ENCODE measurements around the gene ERICH2.

DNA sequence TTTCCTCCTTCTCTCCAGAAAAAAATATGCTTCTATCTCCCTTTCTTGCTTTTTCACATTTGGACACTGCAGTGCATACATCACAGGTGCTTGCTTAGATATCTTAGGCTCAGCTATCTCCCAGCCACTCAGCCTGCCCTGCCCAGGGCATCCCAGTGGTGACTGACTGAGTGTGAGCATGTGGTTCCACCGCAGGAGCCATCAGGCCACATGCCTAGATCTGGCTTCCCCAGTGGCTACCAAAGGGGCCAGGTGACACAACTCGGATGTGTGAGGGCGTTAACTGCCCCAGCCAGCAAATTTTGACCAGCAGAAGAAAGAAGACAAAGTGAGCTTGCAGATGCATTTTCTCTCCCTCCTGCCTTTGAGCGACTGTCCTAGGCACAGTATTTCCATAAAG, 29.5 kb upstream of the ERICH2 start:
- TF ChIP-seq, protein P1, sequence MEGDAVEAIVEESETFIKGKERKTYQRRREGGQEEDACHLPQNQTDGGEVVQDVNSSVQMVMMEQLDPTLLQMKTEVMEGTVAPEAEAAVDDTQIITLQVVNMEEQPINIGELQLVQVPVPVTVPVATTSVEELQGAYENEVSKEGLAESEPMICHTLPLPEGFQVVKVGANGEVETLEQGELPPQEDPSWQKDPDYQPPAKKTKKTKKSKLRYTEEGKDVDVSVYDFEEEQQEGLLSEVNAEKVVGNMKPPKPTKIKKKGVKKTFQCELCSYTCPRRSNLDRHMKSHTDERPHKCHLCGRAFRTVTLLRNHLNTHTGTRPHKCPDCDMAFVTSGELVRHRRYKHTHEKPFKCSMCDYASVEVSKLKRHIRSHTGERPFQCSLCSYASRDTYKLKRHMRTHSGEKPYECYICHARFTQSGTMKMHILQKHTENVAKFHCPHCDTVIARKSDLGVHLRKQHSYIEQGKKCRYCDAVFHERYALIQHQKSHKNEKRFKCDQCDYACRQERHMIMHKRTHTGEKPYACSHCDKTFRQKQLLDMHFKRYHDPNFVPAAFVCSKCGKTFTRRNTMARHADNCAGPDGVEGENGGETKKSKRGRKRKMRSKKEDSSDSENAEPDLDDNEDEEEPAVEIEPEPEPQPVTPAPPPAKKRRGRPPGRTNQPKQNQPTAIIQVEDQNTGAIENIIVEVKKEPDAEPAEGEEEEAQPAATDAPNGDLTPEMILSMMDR (conservative IDR thresholded peaks at IDR 0.05 in 1 of 2, IDR thresholded peaks at IDR 0.05 in 1 of 2; ENCODE audit: extremely low read depth in 1 of 2, insufficient read depth in 1 of 2, low read depth in 1 of 2, low read length in 2 of 2) = no peak
- TF ChIP-seq EZH2 (IDR thresholded peaks at IDR 0.05; ENCODE audit: borderline replicate concordance, low read length) = no peak
